ENCODE measurements around the gene PRSS38. TPM values are rescaled to one million over a fixed set of nuclear protein-coding genes. Genes with fewer than 3 reads are reported as not detected.

PRSS38 gene
- total and polyA plus RNA-seq, 2 experiments from 2014 or later: not detected

- Histone ChIP-seq H3K9me2 (ENCODE audit: insufficient read depth) (no peaks in the 10 kb centered on the region), H3K4me2 (no peak overlapping the region), H3F3A (replicated peaks; ENCODE audit: low read depth) (no peaks in the 10 kb centered on the region), H3K79me2 (replicated peaks; ENCODE audit: insufficient read depth) (no peaks in the 10 kb centered on the region), H3K27ac (ENCODE audit: low read depth) (no peak overlapping the region), H3K36me3 (ENCODE audit: insufficient read depth) (no peaks in the 10 kb centered on the region), H2AFZ (no peak overlapping the region), H3K4me3 (no peak overlapping the region), H3K4me1 (ENCODE audit: insufficient read depth) (peaks cover 6% of the 10 kb centered on the region; the same call in 1 of the 2 replicates), H4K20me1 (replicated peaks; ENCODE audit: insufficient read depth) (no peaks in the 10 kb centered on the region), H3K27me3 (ENCODE audit: insufficient read depth) (no peaks in the 10 kb centered on the region)
- H3K36me3 Mint-ChIP-seq (ENCODE audit: low read depth): peaks cover 2% of the 10 kb centered on the region; the same call in 1 of the 3 replicates
- H3K4me3 Mint-ChIP-seq: no peak overlapping the region
- ATAC-seq (no peak), DNase-seq (ENCODE audit: low spot score) (no peak)
- H3K27me3 Mint-ChIP-seq (ENCODE audit: insufficient read depth, low read depth, poor library complexity): peaks cover 10% of the 10 kb centered on the region
- H3K9me3 Mint-ChIP-seq: no peaks in the 10 kb centered on the region
- peaks cover 8% of the 10 kb centered on the region for H3K4me1 Mint-ChIP-seq
- no peak overlapping the region for H3K27ac Mint-ChIP-seq
- TF ChIP-seq NANOG (IDR thresholded peaks at IDR 0.05; ENCODE audit: borderline replicate concordance): no peak
- TF ChIP-seq, protein P1, sequence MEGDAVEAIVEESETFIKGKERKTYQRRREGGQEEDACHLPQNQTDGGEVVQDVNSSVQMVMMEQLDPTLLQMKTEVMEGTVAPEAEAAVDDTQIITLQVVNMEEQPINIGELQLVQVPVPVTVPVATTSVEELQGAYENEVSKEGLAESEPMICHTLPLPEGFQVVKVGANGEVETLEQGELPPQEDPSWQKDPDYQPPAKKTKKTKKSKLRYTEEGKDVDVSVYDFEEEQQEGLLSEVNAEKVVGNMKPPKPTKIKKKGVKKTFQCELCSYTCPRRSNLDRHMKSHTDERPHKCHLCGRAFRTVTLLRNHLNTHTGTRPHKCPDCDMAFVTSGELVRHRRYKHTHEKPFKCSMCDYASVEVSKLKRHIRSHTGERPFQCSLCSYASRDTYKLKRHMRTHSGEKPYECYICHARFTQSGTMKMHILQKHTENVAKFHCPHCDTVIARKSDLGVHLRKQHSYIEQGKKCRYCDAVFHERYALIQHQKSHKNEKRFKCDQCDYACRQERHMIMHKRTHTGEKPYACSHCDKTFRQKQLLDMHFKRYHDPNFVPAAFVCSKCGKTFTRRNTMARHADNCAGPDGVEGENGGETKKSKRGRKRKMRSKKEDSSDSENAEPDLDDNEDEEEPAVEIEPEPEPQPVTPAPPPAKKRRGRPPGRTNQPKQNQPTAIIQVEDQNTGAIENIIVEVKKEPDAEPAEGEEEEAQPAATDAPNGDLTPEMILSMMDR (conservative IDR thresholded peaks at IDR 0.05; ENCODE audit: low read depth in 2 of 2): 0 out of 4 replicates have a peak, but pooled peaks of 1 of the 2 experiments have one; percentile 4
Measured at GRCh38 chr1:227883641-227884301, 68.3 kb downstream of the PRSS38 start.

- peaks cover 6% of the 10 kb centered on the region; the same call in 1 of the 2 replicates for H3K4me1 ChIP-seq (ENCODE audit: insufficient read depth)
- no peak overlapping the region for H3K27ac ChIP-seq (ENCODE audit: low read depth)
- no peaks in the 10 kb centered on the region for H3K36me3 ChIP-seq (ENCODE audit: insufficient read depth)
- H3K4me3 Mint-ChIP-seq: no peak overlapping the region
- H3F3A ChIP-seq (replicated peaks; ENCODE audit: low read depth): no peaks in the 10 kb centered on the region
- H4K20me1 ChIP-seq (replicated peaks; ENCODE audit: insufficient read depth): no peaks in the 10 kb centered on the region
- no peaks in the 10 kb centered on the region for H3K27me3 ChIP-seq (ENCODE audit: insufficient read depth)
- H3K27ac Mint-ChIP-seq: no peak overlapping the region
- no peak overlapping the region for H2AFZ ChIP-seq
- DNase-seq (ENCODE audit: low spot score): no peak
- no peak overlapping the region for H3K4me2 ChIP-seq
- H3K36me3 Mint-ChIP-seq (ENCODE audit: low read depth): peaks cover 2% of the 10 kb centered on the region; the same call in 1 of the 3 replicates
- no peak for ATAC-seq
- H3K4me3 ChIP-seq: no peak overlapping the region
- H3K9me3 Mint-ChIP-seq: no peaks in the 10 kb centered on the region
- H3K9me2 ChIP-seq (ENCODE audit: insufficient read depth): no peaks in the 10 kb centered on the region
- H3K4me1 Mint-ChIP-seq: peaks cover 8% of the 10 kb centered on the region
- H3K27me3 Mint-ChIP-seq (ENCODE audit: insufficient read depth, low read depth, poor library complexity): peaks cover 10% of the 10 kb centered on the region
- no peaks in the 10 kb centered on the region for H3K79me2 ChIP-seq (replicated peaks; ENCODE audit: insufficient read depth)
- TF ChIP-seq POLR2AphosphoS5 (IDR thresholded peaks at IDR 0.05; ENCODE audit: low read depth): no peak
- TF ChIP-seq EZH2 (IDR thresholded peaks at IDR 0.05; ENCODE audit: low read depth, unreplicated experiment): no peak
- no peak for TF ChIP-seq NANOG (IDR thresholded peaks at IDR 0.05; ENCODE audit: borderline replicate concordance)
- TF ChIP-seq, protein P1 (conservative IDR thresholded peaks at IDR 0.05; ENCODE audit: low read depth in 2 of 2): no peak
- no peak for TF ChIP-seq JUNB (IDR thresholded peaks at IDR 0.05; ENCODE audit: unreplicated experiment)
- TF ChIP-seq, protein P2, sequence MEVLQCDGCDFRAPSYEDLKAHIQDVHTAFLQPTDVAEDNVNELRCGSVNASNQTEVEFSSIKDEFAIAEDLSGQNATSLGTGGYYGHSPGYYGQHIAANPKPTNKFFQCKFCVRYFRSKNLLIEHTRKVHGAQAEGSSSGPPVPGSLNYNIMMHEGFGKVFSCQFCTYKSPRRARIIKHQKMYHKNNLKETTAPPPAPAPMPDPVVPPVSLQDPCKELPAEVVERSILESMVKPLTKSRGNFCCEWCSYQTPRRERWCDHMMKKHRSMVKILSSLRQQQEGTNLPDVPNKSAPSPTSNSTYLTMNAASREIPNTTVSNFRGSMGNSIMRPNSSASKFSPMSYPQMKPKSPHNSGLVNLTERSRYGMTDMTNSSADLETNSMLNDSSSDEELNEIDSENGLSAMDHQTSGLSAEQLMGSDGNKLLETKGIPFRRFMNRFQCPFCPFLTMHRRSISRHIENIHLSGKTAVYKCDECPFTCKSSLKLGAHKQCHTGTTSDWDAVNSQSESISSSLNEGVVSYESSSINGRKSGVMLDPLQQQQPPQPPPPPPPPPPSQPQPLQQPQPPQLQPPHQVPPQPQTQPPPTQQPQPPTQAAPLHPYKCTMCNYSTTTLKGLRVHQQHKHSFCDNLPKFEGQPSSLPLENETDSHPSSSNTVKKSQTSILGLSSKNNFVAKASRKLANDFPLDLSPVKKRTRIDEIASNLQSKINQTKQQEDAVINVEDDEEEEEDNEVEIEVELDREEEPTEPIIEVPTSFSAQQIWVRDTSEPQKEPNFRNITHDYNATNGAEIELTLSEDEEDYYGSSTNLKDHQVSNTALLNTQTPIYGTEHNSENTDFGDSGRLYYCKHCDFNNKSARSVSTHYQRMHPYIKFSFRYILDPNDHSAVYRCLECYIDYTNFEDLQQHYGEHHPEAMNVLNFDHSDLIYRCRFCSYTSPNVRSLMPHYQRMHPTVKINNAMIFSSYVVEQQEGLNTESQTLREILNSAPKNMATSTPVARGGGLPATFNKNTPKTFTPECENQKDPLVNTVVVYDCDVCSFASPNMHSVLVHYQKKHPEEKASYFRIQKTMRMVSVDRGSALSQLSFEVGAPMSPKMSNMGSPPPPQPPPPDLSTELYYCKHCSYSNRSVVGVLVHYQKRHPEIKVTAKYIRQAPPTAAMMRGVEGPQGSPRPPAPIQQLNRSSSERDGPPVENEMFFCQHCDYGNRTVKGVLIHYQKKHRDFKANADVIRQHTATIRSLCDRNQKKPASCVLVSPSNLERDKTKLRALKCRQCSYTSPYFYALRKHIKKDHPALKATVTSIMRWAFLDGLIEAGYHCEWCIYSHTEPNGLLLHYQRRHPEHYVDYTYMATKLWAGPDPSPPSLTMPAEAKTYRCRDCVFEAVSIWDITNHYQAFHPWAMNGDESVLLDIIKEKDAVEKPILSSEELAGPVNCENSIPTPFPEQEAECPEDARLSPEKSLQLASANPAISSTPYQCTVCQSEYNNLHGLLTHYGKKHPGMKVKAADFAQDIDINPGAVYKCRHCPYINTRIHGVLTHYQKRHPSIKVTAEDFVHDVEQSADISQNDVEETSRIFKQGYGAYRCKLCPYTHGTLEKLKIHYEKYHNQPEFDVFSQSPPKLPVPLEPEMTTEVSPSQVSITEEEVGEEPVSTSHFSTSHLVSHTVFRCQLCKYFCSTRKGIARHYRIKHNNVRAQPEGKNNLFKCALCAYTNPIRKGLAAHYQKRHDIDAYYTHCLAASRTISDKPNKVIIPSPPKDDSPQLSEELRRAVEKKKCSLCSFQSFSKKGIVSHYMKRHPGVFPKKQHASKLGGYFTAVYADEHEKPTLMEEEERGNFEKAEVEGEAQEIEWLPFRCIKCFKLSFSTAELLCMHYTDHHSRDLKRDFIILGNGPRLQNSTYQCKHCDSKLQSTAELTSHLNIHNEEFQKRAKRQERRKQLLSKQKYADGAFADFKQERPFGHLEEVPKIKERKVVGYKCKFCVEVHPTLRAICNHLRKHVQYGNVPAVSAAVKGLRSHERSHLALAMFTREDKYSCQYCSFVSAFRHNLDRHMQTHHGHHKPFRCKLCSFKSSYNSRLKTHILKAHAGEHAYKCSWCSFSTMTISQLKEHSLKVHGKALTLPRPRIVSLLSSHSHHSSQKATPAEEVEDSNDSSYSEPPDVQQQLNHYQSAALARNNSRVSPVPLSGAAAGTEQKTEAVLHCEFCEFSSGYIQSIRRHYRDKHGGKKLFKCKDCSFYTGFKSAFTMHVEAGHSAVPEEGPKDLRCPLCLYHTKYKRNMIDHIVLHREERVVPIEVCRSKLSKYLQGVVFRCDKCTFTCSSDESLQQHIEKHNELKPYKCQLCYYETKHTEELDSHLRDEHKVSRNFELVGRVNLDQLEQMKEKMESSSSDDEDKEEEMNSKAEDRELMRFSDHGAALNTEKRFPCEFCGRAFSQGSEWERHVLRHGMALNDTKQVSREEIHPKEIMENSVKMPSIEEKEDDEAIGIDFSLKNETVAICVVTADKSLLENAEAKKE (CRISPR knock-in tag; IDR thresholded peaks at IDR 0.05): no peak
Measured at GRCh38 chr1:227884370-227885134, 69.1 kb downstream of the PRSS38 start.
